ENCODE measurements around the gene HSPA9.

DNA sequence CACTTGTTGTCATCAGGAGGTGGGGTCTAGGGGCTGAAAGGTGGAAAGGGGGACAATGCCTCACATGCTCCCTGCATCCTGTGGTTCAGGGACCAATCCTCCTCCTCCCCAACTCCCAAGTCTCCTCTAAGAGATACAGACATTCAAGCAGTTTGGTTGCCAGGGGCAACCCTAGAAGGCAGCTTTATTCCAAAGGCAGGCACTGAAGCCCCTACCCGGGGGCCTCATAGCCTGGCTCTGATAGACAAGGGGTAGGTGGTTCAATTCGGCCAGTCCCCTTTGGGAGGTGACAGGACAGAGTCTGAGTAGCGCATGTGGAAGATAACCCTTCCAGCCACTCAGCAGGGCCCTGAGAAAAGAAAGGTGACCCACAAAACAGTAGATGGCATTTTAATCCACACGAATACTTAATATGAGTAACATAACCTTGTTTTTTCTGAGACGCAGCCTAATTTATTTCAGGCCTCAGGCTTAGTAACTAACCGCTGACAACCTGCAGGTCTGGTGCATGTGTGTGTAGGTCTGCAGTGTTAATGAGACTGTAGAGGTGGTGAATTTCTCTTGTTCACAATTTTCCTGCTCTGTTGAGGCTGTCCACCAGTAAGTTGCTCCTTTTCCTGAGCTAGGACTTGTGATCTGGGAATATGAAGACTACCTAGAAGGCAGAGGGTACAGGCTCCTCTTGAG, 31.3 kb upstream of the HSPA9 start:
- no peak for TF ChIP-seq EZH2 (IDR thresholded peaks at IDR 0.05; ENCODE audit: borderline replicate concordance, insufficient read depth, low read depth, low read length, poor library complexity, severe bottlenecking)
- TF ChIP-seq, protein P1, sequence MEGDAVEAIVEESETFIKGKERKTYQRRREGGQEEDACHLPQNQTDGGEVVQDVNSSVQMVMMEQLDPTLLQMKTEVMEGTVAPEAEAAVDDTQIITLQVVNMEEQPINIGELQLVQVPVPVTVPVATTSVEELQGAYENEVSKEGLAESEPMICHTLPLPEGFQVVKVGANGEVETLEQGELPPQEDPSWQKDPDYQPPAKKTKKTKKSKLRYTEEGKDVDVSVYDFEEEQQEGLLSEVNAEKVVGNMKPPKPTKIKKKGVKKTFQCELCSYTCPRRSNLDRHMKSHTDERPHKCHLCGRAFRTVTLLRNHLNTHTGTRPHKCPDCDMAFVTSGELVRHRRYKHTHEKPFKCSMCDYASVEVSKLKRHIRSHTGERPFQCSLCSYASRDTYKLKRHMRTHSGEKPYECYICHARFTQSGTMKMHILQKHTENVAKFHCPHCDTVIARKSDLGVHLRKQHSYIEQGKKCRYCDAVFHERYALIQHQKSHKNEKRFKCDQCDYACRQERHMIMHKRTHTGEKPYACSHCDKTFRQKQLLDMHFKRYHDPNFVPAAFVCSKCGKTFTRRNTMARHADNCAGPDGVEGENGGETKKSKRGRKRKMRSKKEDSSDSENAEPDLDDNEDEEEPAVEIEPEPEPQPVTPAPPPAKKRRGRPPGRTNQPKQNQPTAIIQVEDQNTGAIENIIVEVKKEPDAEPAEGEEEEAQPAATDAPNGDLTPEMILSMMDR (IDR thresholded peaks at IDR 0.05), result no peak
